GM12875 (cell line): ENCODE data around the gene SMTNL2.

ENCODE experiments used
- H3K4me3 ChIP-seq: one replicate; pipeline ENCODE4 v1.5.1; 2011; ENCODE audit warnings: low read depth, low read length, control low read depth
- TF ChIP-seq, protein P1 (sequence below): IDR thresholded peaks from 2 replicates; pipeline ENCODE4 v1.5.1; 2011; ENCODE audit warnings: low read depth, mild to moderate bottlenecking, control low read depth, inconsistent platforms, low read length, moderate library complexity, borderline replicate concordance; ENCODE audit not compliant: insufficient read depth

SMTNL2 gene

GRCh38 chr17:4547118-4547906, 37.0 kb upstream of the SMTNL2 start:
- TF ChIP-seq, protein P1, sequence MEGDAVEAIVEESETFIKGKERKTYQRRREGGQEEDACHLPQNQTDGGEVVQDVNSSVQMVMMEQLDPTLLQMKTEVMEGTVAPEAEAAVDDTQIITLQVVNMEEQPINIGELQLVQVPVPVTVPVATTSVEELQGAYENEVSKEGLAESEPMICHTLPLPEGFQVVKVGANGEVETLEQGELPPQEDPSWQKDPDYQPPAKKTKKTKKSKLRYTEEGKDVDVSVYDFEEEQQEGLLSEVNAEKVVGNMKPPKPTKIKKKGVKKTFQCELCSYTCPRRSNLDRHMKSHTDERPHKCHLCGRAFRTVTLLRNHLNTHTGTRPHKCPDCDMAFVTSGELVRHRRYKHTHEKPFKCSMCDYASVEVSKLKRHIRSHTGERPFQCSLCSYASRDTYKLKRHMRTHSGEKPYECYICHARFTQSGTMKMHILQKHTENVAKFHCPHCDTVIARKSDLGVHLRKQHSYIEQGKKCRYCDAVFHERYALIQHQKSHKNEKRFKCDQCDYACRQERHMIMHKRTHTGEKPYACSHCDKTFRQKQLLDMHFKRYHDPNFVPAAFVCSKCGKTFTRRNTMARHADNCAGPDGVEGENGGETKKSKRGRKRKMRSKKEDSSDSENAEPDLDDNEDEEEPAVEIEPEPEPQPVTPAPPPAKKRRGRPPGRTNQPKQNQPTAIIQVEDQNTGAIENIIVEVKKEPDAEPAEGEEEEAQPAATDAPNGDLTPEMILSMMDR, result no peak
- no peak overlapping the region for H3K4me3 ChIP-seq

- no peak overlapping the region for H3K4me3 ChIP-seq
- TF ChIP-seq, protein P1, result no peak
Measured at GRCh38 chr17:4548061-4548461, 36.3 kb upstream of the SMTNL2 start.

DNA sequence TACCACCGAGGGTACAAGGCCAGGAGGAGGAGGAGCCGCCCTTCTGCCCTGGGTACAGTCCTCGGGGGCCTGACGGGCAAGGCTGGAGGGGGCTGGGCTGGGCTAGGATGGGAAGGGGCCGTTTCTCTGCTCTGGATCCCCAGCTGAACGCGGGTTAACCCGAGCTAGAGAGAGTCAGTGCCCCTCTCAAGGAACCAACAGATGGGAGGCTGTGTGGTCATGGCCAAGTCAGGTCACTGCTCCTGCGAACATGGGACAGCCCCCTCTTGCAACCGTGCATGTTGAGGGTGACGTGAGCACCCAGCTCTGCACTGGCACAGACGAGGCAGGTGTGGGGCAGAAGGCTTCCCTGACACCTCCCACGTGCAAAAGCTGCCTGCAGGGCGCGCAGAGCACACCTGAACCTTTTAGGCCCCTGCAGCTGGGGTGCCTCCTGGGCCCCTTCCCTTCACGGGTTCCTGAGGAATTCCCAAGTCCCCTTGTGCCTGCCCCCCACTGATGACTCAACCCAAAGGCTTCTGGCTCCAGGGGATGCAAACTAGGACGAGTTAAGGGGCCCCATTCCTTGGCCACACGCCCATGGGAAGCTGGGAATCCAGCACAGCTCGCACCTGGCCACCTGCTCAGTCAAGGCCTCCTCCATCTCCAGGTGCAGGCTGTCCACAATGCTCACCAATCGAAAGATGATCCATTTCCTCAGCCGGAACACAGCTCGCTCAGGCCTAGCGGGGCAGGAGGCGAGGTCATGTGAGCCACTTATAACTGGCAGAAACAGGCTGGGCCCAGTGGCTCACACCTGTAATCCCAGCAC, 35.4 kb upstream of the SMTNL2 start:
- TF ChIP-seq, protein P1, result no peak
- H3K4me3 ChIP-seq, result no peak overlapping the region

- no peak overlapping the region for H3K4me3 ChIP-seq
- TF ChIP-seq, protein P1, result no peak
Measured at GRCh38 chr17:4549781-4550533, 34.4 kb upstream of the SMTNL2 start.

- TF ChIP-seq, protein P1, result no peak
- no peak overlapping the region for H3K4me3 ChIP-seq
Measured at GRCh38 chr17:4550534-4551039, 33.7 kb upstream of the SMTNL2 start.

DNA sequence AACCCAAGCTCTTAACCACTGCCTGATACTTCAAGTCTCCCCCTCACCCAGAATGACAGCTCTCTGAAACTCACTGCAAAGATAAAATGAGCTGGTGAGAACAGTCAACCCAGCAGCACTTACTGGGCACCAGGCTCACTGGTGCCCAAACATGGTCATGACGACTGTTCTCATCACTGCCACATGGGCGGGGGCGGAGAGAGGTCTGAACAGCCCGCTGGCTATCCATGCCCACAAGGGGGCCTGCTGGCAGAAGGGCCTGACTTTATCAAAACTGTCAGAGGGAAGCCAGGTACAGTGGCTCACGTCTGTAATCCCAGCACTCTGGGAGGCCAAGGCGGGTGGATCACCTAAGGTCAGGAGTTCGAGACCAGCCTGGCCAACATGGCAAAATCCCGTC, 33.2 kb upstream of the SMTNL2 start:
- TF ChIP-seq, protein P1, result 0 out of 2 replicates have a peak, but pooled peaks have one; percentile 2
- no peak overlapping the region for H3K4me3 ChIP-seq
